ENCODE measurements around the gene MUL1. TPM values are rescaled to one million over a fixed set of nuclear protein-coding genes. Genes with fewer than 3 reads are reported as not detected.

MUL1 gene
- total RNA-seq, 2 experiments from 2014 or later: 19.7 to 20.4 TPM

GRCh38 chr1:20472121-20472520 lies 35.8 kb downstream of the MUL1 start:
- DNase-seq: no peak
- no peaks in the 10 kb centered on the region for H3K36me3 Mint-ChIP-seq
- peaks cover 5% of the 10 kb centered on the region for H3K4me1 Mint-ChIP-seq
- H3K27ac Mint-ChIP-seq: no peak overlapping the region
- H3K9me3 Mint-ChIP-seq: no peaks in the 10 kb centered on the region
- H3K4me3 Mint-ChIP-seq: no peak overlapping the region
- peaks cover 77% of the 10 kb centered on the region for H3K27me3 Mint-ChIP-seq

- Mint-ChIP-seq H3K27ac (no peak overlapping the region), H3K4me1 (peaks cover 9% of the 10 kb centered on the region), H3K36me3 (no peaks in the 10 kb centered on the region), H3K4me3 (no peak overlapping the region), H3K9me3 (no peaks in the 10 kb centered on the region), H3K27me3 (peaks cover 71% of the 10 kb centered on the region)
- no peak for DNase-seq
Measured at GRCh38 chr1:20470194-20470593, 37.8 kb downstream of the MUL1 start.

DNA sequence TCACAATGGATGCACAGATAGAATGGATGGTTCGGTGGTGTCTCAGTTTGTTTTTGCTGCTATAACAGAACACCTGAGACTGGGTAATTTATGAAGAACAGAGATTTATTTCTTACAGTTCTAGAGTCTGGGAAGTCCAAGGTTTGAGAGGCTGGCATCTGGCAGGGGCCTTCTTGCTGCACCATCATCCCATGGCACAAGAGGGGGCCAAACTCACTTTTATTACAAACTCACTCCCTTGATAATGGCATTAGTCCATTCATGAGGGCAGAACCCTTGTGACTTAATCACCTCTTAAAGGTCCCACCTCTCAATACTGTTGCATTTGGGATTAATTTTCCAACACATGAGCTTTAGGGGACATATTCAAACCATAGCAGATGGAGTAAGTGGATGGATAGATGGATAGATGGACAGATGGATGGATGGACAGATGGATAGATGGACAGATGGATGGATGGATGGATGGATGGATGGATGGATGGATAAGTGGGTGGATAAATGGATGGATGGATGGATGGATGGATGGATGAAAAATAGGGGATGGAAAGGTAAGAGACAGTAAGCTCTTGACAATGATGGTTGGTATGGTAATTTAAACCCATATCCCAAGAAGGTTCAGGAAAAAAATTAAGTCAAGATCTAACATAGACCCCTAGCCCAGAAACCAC lies 38.4 kb downstream of the MUL1 start:
- Mint-ChIP-seq H3K4me3 (no peak overlapping the region), H3K27ac (no peak overlapping the region), H3K36me3 (no peaks in the 10 kb centered on the region), H3K9me3 (no peaks in the 10 kb centered on the region), H3K27me3 (peaks cover 67% of the 10 kb centered on the region), H3K4me1 (peaks cover 9% of the 10 kb centered on the region)
- DNase-seq: no peak

- Mint-ChIP-seq H3K36me3 (no peaks in the 10 kb centered on the region), H3K9me3 (peaks cover 2% of the 10 kb centered on the region), H3K27me3 (peaks cover 35% of the 10 kb centered on the region), H3K4me3 (no peak overlapping the region), H3K4me1 (peaks cover 4% of the 10 kb centered on the region), H3K27ac (no peak overlapping the region)
- DNase-seq: peak; percentile 60
Measured at GRCh38 chr1:20466273-20466672, 41.7 kb downstream of the MUL1 start.

DNA sequence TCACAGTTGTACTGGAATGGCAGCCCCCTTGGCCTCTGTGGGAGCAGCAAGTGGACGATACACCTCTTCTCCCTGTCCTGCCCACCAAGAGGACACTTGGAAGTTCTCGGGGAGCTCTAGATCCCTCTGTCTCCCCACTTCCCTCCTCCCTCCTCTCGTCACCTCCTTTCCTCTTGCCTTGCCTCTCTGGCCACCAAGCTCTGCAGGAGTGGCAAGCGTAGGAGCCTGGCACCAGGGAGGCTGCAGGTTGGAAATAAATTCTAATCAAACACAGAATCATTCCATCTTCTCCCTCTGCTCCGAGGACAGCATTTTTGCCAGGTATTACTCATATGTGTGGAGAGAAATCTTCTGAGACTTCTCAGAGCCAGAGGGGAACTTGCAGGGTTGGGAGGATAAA lies 42.8 kb downstream of the MUL1 start:
- DNase-seq: no peak
- peaks cover 2% of the 10 kb centered on the region for H3K9me3 Mint-ChIP-seq

DNA sequence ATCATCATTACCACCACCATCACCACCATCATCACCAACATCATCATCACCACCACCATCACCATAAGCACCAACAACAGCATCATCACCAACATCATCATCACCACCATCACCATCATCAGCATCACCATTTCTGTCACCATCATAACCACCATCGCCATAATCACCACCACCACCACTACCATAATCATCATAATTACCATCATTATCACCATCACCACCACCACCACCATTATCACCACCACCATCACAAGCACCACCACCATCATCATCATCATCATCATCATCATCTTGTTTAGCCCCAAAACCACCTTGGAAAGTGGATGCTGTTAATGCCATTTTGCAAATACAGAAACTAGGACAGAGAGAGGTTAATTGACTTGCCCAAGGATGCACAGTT lies 44.4 kb downstream of the MUL1 start:
- H3K27ac Mint-ChIP-seq: no peak overlapping the region

More for the DNA sequence above, 42.8 kb downstream of the MUL1 start:
- peaks cover 31% of the 10 kb centered on the region for H3K27me3 Mint-ChIP-seq
- H3K4me3 Mint-ChIP-seq: no peak overlapping the region
- no peaks in the 10 kb centered on the region for H3K36me3 Mint-ChIP-seq
- peaks cover 4% of the 10 kb centered on the region for H3K4me1 Mint-ChIP-seq
- H3K27ac Mint-ChIP-seq: no peak overlapping the region

DNA sequence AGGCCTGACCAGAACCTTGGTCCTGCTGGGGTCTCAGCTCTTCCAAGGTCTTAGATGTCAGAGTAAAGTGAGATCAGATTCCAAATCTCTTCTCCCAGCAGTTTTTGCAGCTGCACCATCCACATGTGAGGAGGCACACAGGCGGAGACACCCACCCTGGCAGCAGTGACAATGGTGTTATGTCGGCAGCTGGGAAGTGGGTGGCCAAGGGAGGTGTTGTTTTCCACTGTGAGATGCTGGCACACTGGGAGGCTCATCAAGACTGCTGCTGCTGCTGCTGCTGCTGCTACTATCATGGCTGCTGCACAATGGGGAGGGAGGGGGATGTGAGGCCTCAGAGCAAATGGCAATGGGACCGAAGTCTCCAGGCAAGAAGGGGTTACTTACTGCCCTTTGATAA lies 45.6 kb downstream of the MUL1 start:
- H3K4me1 Mint-ChIP-seq: peaks cover 4% of the 10 kb centered on the region
- no peaks in the 10 kb centered on the region for H3K36me3 Mint-ChIP-seq
- peaks cover 22% of the 10 kb centered on the region for H3K27me3 Mint-ChIP-seq
- no peak for DNase-seq
- H3K4me3 Mint-ChIP-seq: no peak overlapping the region
- no peak overlapping the region for H3K27ac Mint-ChIP-seq
- H3K9me3 Mint-ChIP-seq: peaks cover 2% of the 10 kb centered on the region

More for the DNA sequence above, 44.4 kb downstream of the MUL1 start:
- Mint-ChIP-seq H3K4me1 (peaks cover 4% of the 10 kb centered on the region), H3K4me3 (no peak overlapping the region), H3K9me3 (peaks cover 2% of the 10 kb centered on the region), H3K27me3 (peaks cover 29% of the 10 kb centered on the region), H3K36me3 (no peaks in the 10 kb centered on the region)
- DNase-seq: no peak

- Mint-ChIP-seq H3K4me1 (no peaks in the 10 kb centered on the region), H3K4me3 (no peak overlapping the region), H3K9me3 (peaks cover 2% of the 10 kb centered on the region), H3K27me3 (peaks cover 11% of the 10 kb centered on the region), H3K36me3 (no peaks in the 10 kb centered on the region), H3K27ac (no peak overlapping the region)
- DNase-seq: no peak
Measured at GRCh38 chr1:20458717-20459116, 49.2 kb downstream of the MUL1 start.

DNA sequence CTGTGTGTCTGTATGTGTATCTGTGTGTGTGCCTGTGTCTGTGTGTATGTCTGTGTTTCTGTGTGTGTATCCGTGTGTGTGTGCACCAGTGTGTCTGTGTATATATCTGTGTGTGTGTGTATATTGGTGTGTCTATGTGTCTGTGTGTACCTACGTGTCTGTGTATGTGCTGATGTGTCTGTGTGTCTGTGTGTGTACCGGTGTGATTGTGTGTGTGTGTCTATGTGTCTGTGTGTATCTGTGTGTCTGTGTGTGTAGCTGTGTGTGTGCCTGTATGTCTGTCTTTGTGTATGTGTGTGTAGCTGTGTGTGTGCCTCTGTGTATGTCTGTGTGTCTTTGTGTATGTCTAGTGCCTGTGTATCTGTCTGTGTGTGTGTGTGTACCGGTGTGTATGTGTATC lies 53.9 kb downstream of the MUL1 start:
- H3K36me3 Mint-ChIP-seq: no peaks in the 10 kb centered on the region
- H3K9me3 Mint-ChIP-seq: no peaks in the 10 kb centered on the region
- H3K4me1 Mint-ChIP-seq: no peaks in the 10 kb centered on the region
- peaks cover 14% of the 10 kb centered on the region for H3K27me3 Mint-ChIP-seq
- no peak overlapping the region for H3K4me3 Mint-ChIP-seq
- H3K27ac Mint-ChIP-seq: no peak overlapping the region
- no peak for DNase-seq

GRCh38 chr1:20449735-20450311 lies 58.1 kb downstream of the MUL1 start:
- DNase-seq: no peak

More at GRCh38 chr1:20449735-20450311, 58.1 kb downstream of the MUL1 start:
- no peak overlapping the region for H3K4me3 Mint-ChIP-seq
- no peaks in the 10 kb centered on the region for H3K9me3 Mint-ChIP-seq
- peaks cover 26% of the 10 kb centered on the region for H3K27me3 Mint-ChIP-seq
- no peaks in the 10 kb centered on the region for H3K4me1 Mint-ChIP-seq
- H3K36me3 Mint-ChIP-seq: no peaks in the 10 kb centered on the region
- no peak overlapping the region for H3K27ac Mint-ChIP-seq

Other genes with a start within 250 kb of the MUL1 start
- under 1 TPM; 0.16 to 0.31 TPM for gene VWA5B1, start 217.3 kb downstream of the MUL1 start, total RNA-seq
- gene CAMK2N1, start 21.9 kb downstream of the MUL1 start, total RNA-seq: under 1 TPM; 0.25 to 0.52 TPM
- not detected for gene FAM43B, start 44.4 kb upstream of the MUL1 start, total RNA-seq
- not detected for gene CDA, start 80.9 kb upstream of the MUL1 start, total RNA-seq
- 1 to 10 TPM; 1.9 to 2.1 TPM for gene PINK1, start 125.3 kb upstream of the MUL1 start, total RNA-seq
- 100 to 1,000 TPM; 156 to 164 TPM for gene DDOST, start 153.2 kb upstream of the MUL1 start, total RNA-seq
- gene KIF17, start 209.9 kb upstream of the MUL1 start, total RNA-seq: under 1 TPM in 1 of 2 experiments, not detected in 1; 0.16 TPM
- gene SH2D5, start 224.6 kb upstream of the MUL1 start, total RNA-seq: 1 to 10 TPM; 2.7 to 2.8 TPM

Data from activated naive CD8-positive, alpha-beta T cell treated with anti-CD3 and anti-CD28 coated beads for 36 hours (primary cell).